Trophoblast cell (in vitro differentiated cells and primary cell): ENCODE data around the gene LTB4R2.

ENCODE experiments used
- DNase-seq, 2 donors: peaks; one replicate each; pipeline ENCODE4 v3.0.0-alpha.2; 2016
- H2AFZ ChIP-seq: 2 replicates; pipeline ENCODE4 v1.6.1; 2013; ENCODE audit warnings: low read length, moderate library complexity, mild to moderate bottlenecking; ENCODE audit not compliant: insufficient read depth, poor library complexity
- H2AK5ac ChIP-seq: 2 replicates; pipeline ENCODE4 v1.6.1; 2013; ENCODE audit warnings: mild to moderate bottlenecking, low read length
- H2BK120ac ChIP-seq: 2 replicates; pipeline ENCODE4 v1.6.1; 2013; ENCODE audit warnings: low read length, mild to moderate bottlenecking, moderate library complexity; ENCODE audit not compliant: insufficient read depth, poor library complexity
- H2BK12ac ChIP-seq: 2 replicates; pipeline ENCODE4 v1.6.1; 2013; ENCODE audit warnings: mild to moderate bottlenecking, low read length, moderate library complexity
- H2BK5ac ChIP-seq: 2 replicates; pipeline ENCODE4 v1.6.1; 2013; ENCODE audit warnings: low read length, low read depth, moderate library complexity, mild to moderate bottlenecking; ENCODE audit not compliant: poor library complexity
- H3K14ac ChIP-seq: 2 replicates; pipeline ENCODE4 v1.6.1; 2013; ENCODE audit warnings: mild to moderate bottlenecking, low read length
- H3K18ac ChIP-seq: 2 replicates; pipeline ENCODE4 v1.6.1; 2013; ENCODE audit warnings: mild to moderate bottlenecking, low read length
- H3K23ac ChIP-seq: 2 replicates; pipeline ENCODE4 v1.6.1; 2013; ENCODE audit warnings: low read length
- H3K27ac ChIP-seq: 2 replicates; pipeline ENCODE4 v1.5.1; 2013; ENCODE audit warnings: low read depth, mild to moderate bottlenecking, inconsistent platforms, low read length, moderate library complexity
- H3K27me3 ChIP-seq: 2 replicates; pipeline ENCODE4 v1.6.1; 2013; ENCODE audit warnings: inconsistent platforms, mild to moderate bottlenecking, low read length, moderate library complexity; ENCODE audit not compliant: insufficient read depth
- H3K36me3 ChIP-seq, 2 experiments: 1 replicate in 1 of 2; 2 replicates in 1 of 2; pipeline ENCODE4 v1.6.1; 2013; ENCODE audit warnings: low read length in 2 of 2, mild to moderate bottlenecking in 2 of 2, moderate library complexity in 1 of 2; ENCODE audit not compliant: insufficient read depth in 2 of 2, control insufficient read depth in 1 of 2
- H3K4ac ChIP-seq: 2 replicates; pipeline ENCODE4 v1.6.1; 2013; ENCODE audit warnings: low read depth, mild to moderate bottlenecking, low read length, moderate library complexity
- H3K4me1 ChIP-seq, 2 experiments: 1 replicate in 1 of 2; 2 replicates in 1 of 2; pipeline ENCODE4 v1.6.1; 2013; ENCODE audit warnings: low read length in 2 of 2, mild to moderate bottlenecking in 2 of 2, moderate library complexity in 1 of 2; ENCODE audit not compliant: insufficient read depth in 2 of 2, control insufficient read depth in 1 of 2
- H3K4me2 ChIP-seq: 2 replicates; pipeline ENCODE4 v1.6.1; 2013; ENCODE audit warnings: inconsistent platforms, mild to moderate bottlenecking, low read length, moderate library complexity
- H3K4me3 ChIP-seq: 2 replicates; pipeline ENCODE4 v1.5.1; 2013; ENCODE audit warnings: mild to moderate bottlenecking, low read depth, low read length, inconsistent platforms
- H3K79me1 ChIP-seq: one replicate; pipeline ENCODE4 v1.6.1; 2013; ENCODE audit warnings: low read length
- H3K79me2 ChIP-seq: 2 replicates; pipeline ENCODE4 v1.6.1; 2013; ENCODE audit warnings: low read length, mild to moderate bottlenecking; ENCODE audit not compliant: control insufficient read depth, insufficient read depth, poor library complexity
- H3K9ac ChIP-seq: 2 replicates; pipeline ENCODE4 v1.6.1; 2013; ENCODE audit warnings: mild to moderate bottlenecking, low read length
- H3K9me3 ChIP-seq: 2 replicates; pipeline ENCODE4 v1.6.1; 2013; ENCODE audit warnings: low read depth, mild to moderate bottlenecking, control low read depth, inconsistent platforms, low read length; ENCODE audit not compliant: insufficient read depth
- H4K12ac ChIP-seq: 2 replicates; pipeline ENCODE4 v1.6.1; 2013; ENCODE audit warnings: low read depth, mild to moderate bottlenecking, low read length, moderate library complexity
- H4K8ac ChIP-seq: 2 replicates; pipeline ENCODE4 v1.6.1; 2013; ENCODE audit warnings: low read depth, mild to moderate bottlenecking, low read length, moderate library complexity
- H4K91ac ChIP-seq: one replicate; pipeline ENCODE4 v1.6.1; 2013; ENCODE audit warnings: low read depth, mild to moderate bottlenecking, low read length, moderate library complexity
- WGBS: extraction: QIAGEN DNeasy Blood & Tissue Kit; methylation state at CpG from one replicate; pipeline ENCODE4 v1.1.7; 2013; ENCODE audit warnings: missing lambda C conversion rate; ENCODE audit not compliant: insufficient read length, insufficient coverage; ENCODE audit errors: extremely low coverage; 5-methylcytosine and 5-hydroxymethylcytosine counted together

The LTB4R2 gene

DNA sequence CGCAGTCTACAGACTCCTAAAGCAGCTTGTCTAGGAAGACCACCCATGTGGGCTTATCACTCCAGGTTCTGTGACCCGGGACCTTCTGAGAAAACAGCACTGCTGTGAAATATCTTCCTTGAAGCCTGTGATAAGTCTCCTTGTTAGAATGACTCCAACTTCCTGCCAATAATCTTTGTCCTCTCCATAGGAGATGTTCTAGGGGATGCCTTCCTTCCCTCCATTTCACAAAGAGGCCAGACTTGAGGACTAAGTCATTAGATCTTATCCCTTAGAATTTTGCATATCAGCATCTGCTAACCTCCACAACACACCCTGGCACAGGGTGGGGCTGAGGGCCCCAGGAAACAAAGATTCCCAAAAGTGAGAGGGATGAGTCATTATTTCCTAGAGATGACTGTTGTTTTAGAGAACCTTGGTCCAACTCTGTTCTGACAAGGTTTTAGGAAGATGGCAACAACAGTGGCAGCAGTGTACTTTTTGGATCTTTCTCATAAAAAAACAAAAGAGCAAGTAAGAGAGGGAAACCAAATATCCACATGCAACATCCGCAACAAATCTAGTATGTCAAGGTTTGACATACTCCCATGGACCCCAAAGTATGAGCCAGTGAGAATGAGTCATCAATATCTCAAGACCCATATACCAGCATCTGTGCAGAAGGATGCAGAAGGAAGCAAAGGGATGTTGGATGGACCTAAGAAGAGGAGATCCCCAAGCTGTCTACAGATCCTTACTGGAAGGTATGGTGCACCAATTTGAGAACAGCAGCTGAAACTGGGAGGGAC lies 7.4 kb downstream of the LTB4R2 start:
- Histone ChIP-seq H3K9me3 (no peaks in the 10 kb centered on the region), H2BK120ac (no peak overlapping the region)

DNA sequence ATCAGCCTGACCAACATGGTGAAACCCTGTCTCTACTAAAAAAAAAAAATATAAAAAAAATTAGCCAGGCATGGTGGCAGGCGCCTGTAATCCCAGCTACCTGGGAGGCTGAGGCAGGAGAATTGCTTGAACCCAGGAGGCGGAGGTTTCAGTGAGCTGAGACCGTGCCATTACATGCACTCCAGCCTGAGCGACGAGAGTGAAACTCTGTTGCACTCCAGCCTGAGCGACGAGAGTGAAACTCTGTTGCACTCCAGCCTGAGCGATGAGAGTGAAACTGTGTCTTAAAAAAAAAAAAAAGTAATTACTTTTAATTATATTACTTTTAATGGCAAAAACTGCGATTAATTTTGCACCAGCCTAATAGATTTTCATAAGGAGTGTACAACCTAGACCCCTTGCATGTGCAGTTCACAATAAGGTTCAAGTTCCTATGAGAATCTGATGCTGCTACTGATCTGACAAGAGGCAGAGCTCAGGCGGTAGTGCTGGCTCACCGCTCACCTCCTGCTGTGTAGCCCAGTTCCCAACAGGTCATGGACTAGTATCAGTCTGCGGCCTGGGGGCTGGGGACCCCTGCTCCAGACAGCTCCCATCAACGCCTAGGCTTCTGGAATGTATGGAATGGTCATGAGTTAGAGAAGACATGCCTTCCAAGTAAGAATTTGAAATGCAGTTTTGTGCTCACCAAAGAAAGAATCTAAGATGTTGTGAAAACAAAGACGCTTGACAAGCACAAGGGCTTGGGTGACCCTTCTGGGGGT lies 11.5 kb downstream of the LTB4R2 start:
- no peaks in the 10 kb centered on the region for H3K36me3 ChIP-seq
- H3K14ac ChIP-seq = no peak overlapping the region
- no peak overlapping the region for H4K12ac ChIP-seq
- no peak overlapping the region for H4K8ac ChIP-seq
- H4K91ac ChIP-seq = no peak overlapping the region
- H2BK5ac ChIP-seq = no peak overlapping the region
- no peak overlapping the region for H3K9ac ChIP-seq
- H3K79me2 ChIP-seq = no peaks in the 10 kb centered on the region
- DNase-seq = no peak
- H2AK5ac ChIP-seq = no peak overlapping the region
- H3K27ac ChIP-seq = no peak overlapping the region
- no peak overlapping the region for H2BK120ac ChIP-seq
- H2AFZ ChIP-seq = no peak overlapping the region
- H3K4me1 ChIP-seq = peaks cover 6 to 10% of the 10 kb centered on the region in 2 experiments
- H3K27me3 ChIP-seq = no peaks in the 10 kb centered on the region
- no peak overlapping the region for H3K4me3 ChIP-seq
- H3K18ac ChIP-seq = no peak overlapping the region
- no peaks in the 10 kb centered on the region for H3K9me3 ChIP-seq
- WGBS = no CpG with 5 or more reads among the region's 14 CpGs
- no peak overlapping the region for H3K23ac ChIP-seq
- no peak overlapping the region for H3K4me2 ChIP-seq
- H3K79me1 ChIP-seq = peaks cover 2% of the 10 kb centered on the region
- H2BK12ac ChIP-seq = no peak overlapping the region
- no peak overlapping the region for H3K4ac ChIP-seq

More for the DNA sequence above, 7.4 kb downstream of the LTB4R2 start:
- no peak overlapping the region for H3K14ac ChIP-seq
- DNase-seq = no peak
- H3K27me3 ChIP-seq = no peaks in the 10 kb centered on the region
- no peak overlapping the region for H3K9ac ChIP-seq
- no peak overlapping the region for H4K8ac ChIP-seq
- peaks cover 6 to 7% of the 10 kb centered on the region in 2 experiments for H3K4me1 ChIP-seq
- no peak overlapping the region for H3K4me3 ChIP-seq
- no peak overlapping the region for H2BK12ac ChIP-seq
- no peak overlapping the region for H3K27ac ChIP-seq
- no peak overlapping the region for H2BK5ac ChIP-seq
- H4K91ac ChIP-seq = no peak overlapping the region
- H3K4me2 ChIP-seq = no peak overlapping the region
- peaks cover 2% of the 10 kb centered on the region for H3K79me1 ChIP-seq
- no peak overlapping the region for H2AFZ ChIP-seq
- no CpG with 5 or more reads among the region's 3 CpGs for WGBS
- H3K79me2 ChIP-seq = no peaks in the 10 kb centered on the region
- H3K36me3 ChIP-seq = peaks cover 0 to 4% of the 10 kb centered on the region in 2 experiments
- no peak overlapping the region for H4K12ac ChIP-seq
- H3K4ac ChIP-seq = no peak overlapping the region
- H2AK5ac ChIP-seq = no peak overlapping the region
- H3K18ac ChIP-seq = no peak overlapping the region
- H3K23ac ChIP-seq = no peak overlapping the region

GRCh38 chr14:24322672-24323071 lies 12.7 kb downstream of the LTB4R2 start:
- no peaks in the 10 kb centered on the region for H3K36me3 ChIP-seq
- no peak overlapping the region for H2AK5ac ChIP-seq
- H4K12ac ChIP-seq = no peak overlapping the region
- H3K79me2 ChIP-seq = no peaks in the 10 kb centered on the region
- H2BK5ac ChIP-seq = no peak overlapping the region
- no peak overlapping the region for H2BK12ac ChIP-seq
- H4K91ac ChIP-seq = no peak overlapping the region
- H3K23ac ChIP-seq = no peak overlapping the region
- H2AFZ ChIP-seq = no peak overlapping the region
- H3K79me1 ChIP-seq = peaks cover 2% of the 10 kb centered on the region
- no peak overlapping the region for H2BK120ac ChIP-seq
- H3K18ac ChIP-seq = no peak overlapping the region
- H3K4me1 ChIP-seq = peaks cover 6 to 10% of the 10 kb centered on the region in 2 experiments
- no peak overlapping the region for H3K27ac ChIP-seq
- no peak overlapping the region for H3K9ac ChIP-seq
- H3K14ac ChIP-seq = no peak overlapping the region
- no peaks in the 10 kb centered on the region for H3K9me3 ChIP-seq
- DNase-seq = no peak
- no peak overlapping the region for H4K8ac ChIP-seq
- WGBS = no CpG with 5 or more reads among the region's 10 CpGs
- no peak overlapping the region for H3K4me3 ChIP-seq
- H3K4me2 ChIP-seq = no peak overlapping the region
- no peaks in the 10 kb centered on the region for H3K27me3 ChIP-seq
- no peak overlapping the region for H3K4ac ChIP-seq

- WGBS = no CpG with 5 or more reads among the region's 3 CpGs
Observed at GRCh38 chr14:24323341-24323740, 13.4 kb downstream of the LTB4R2 start.

More at GRCh38 chr14:24323341-24323740, 13.4 kb downstream of the LTB4R2 start:
- H3K79me2 ChIP-seq = no peaks in the 10 kb centered on the region
- H3K18ac ChIP-seq = no peak overlapping the region
- H3K23ac ChIP-seq = no peak overlapping the region
- H4K8ac ChIP-seq = no peak overlapping the region
- no peaks in the 10 kb centered on the region for H3K9me3 ChIP-seq
- no peak overlapping the region for H2BK12ac ChIP-seq
- H3K9ac ChIP-seq = no peak overlapping the region
- no peak overlapping the region for H4K12ac ChIP-seq
- no peak overlapping the region for H3K4me3 ChIP-seq
- no peaks in the 10 kb centered on the region for H3K36me3 ChIP-seq
- no peak overlapping the region for H3K27ac ChIP-seq
- no peak overlapping the region for H2AK5ac ChIP-seq
- no peak overlapping the region for H2AFZ ChIP-seq
- peaks cover 2% of the 10 kb centered on the region for H3K79me1 ChIP-seq
- H4K91ac ChIP-seq = no peak overlapping the region
- no peak overlapping the region for H2BK120ac ChIP-seq
- no peak for DNase-seq
- H3K4me1 ChIP-seq = peaks cover 6 to 10% of the 10 kb centered on the region in 2 experiments
- H3K4me2 ChIP-seq = no peak overlapping the region
- H3K14ac ChIP-seq = no peak overlapping the region
- no peak overlapping the region for H2BK5ac ChIP-seq
- no peaks in the 10 kb centered on the region for H3K27me3 ChIP-seq
- no peak overlapping the region for H3K4ac ChIP-seq
